ENCODE results near the gene MRPS16. TPM values are rescaled to one million over a fixed set of nuclear protein-coding genes. Genes with fewer than 3 reads are reported as not detected.

Gene MRPS16
- total and polyA plus RNA-seq, 2 of the 13 experiments (the other 11 are each of a cell fraction or from before 2014, with no cell fraction given) = 70.1 to 135 TPM

- peak; percentile 50; the same call in 1 of the 2 replicates for TF ChIP-seq AHDC1 (CRISPR knock-in tag; IDR thresholded peaks at IDR 0.05; ENCODE audit: borderline replicate concordance)
- peak; percentile 95 for TF ChIP-seq MYPOP (CRISPR knock-in tag; IDR thresholded peaks at IDR 0.05)
- TF ChIP-seq ZZZ3 (CRISPR knock-in tag; IDR thresholded peaks at IDR 0.05; ENCODE audit: borderline replicate concordance) = peak; percentile 94; the same call in 1 of the 2 replicates
- TF ChIP-seq SNAPC4 (CRISPR knock-in tag; IDR thresholded peaks at IDR 0.05) = peak; percentile 90; the same call in 1 of the 2 replicates
- TF ChIP-seq ZNF639 (CRISPR knock-in tag; conservative IDR thresholded peaks at IDR 0.05) = peak; percentile 84; the same call in 1 of the 2 replicates
- TF ChIP-seq TFAP4 (IDR thresholded peaks at IDR 0.05; ENCODE audit: borderline replicate concordance, low read depth) = peak; percentile 64; the same call in 1 of the 2 replicates
- TF ChIP-seq ATM (IDR thresholded peaks at IDR 0.05; ENCODE audit: borderline replicate concordance) = no peak
- TF ChIP-seq MAZ (IDR thresholded peaks at IDR 0.05; ENCODE audit: borderline replicate concordance, low read depth, low read length) = 0 out of 2 replicates have a peak, but pooled peaks have one; percentile 16
- no peak; the same call in 1 of the 2 replicates for TF ChIP-seq MAZ (CRISPR knock-in tag; IDR thresholded peaks at IDR 0.05; ENCODE audit: low read depth)
- TF ChIP-seq PHF5A (CRISPR knock-in tag; IDR thresholded peaks at IDR 0.05; ENCODE audit: low read depth, unreplicated experiment) = no peak
- peak; percentile 77; the same call in 1 of the 2 replicates for TF ChIP-seq KDM5B (CRISPR knock-in tag; IDR thresholded peaks at IDR 0.05; ENCODE audit: borderline replicate concordance)
- peak; percentile 26; the same call in 1 of the 2 replicates for TF ChIP-seq ZNF274 (CRISPR knock-in tag; IDR thresholded peaks at IDR 0.05)
- TF ChIP-seq FOXP1 (IDR thresholded peaks at IDR 0.05) = no peak
- TF ChIP-seq FOXP1 (CRISPR knock-in tag; IDR thresholded peaks at IDR 0.05) = no peak
Observed at GRCh38 chr10:73252445-73253224, at the start of gene MRPS16 (continued).
